Thyroid gland (tissue), 4 donors: ENCODE results near the gene ZC3H8.

ENCODE experiments used
- CTCF ChIP-seq, 6 experiments: fragments of 200-600 bp in 3 of 6; fragments of 450-650 bp in 3 of 6; sonication (generic) in 3 of 6; IDR thresholded peaks; one replicate each; pipeline ENCODE4 v1.5.1; 2016 to 2019; ENCODE audit warnings: antibody characterized with exemption in 6 of 6, mild to moderate bottlenecking in 2 of 6, inconsistent platforms in 1 of 6, moderate library complexity in 1 of 6
- POLR2A ChIP-seq, 2 donors: fragments of 450-650 bp; IDR thresholded peaks; one replicate each; pipeline ENCODE4 v1.6.1; 2017; ENCODE audit warnings: antibody characterized with exemption in 2 of 2, mild to moderate bottlenecking in 2 of 2, moderate library complexity in 1 of 2

GRCh38 chr2:112181571-112182290 is 73.1 kb downstream of the ZC3H8 start:
- TF ChIP-seq CTCF (IDR thresholded peaks at IDR 0.05) (no peak), POLR2A (IDR thresholded peaks at IDR 0.05) (no peak)
